Measurements from ENCODE around the gene EVI5L. TPM values are rescaled to one million over a fixed set of nuclear protein-coding genes. Genes with fewer than 3 reads are reported as not detected.
A peak's percentile ranks its signal among the peaks of the same experiment; 100 is the strongest.

The EVI5L gene
- total and polyA plus RNA-seq, 2 of the 13 experiments (the other 11 are each of a cell fraction or from before 2014, with no cell fraction given): 1.7 to 2.4 TPM

- TF ChIP-seq ZXDC (CRISPR knock-in tag; IDR thresholded peaks at IDR 0.05) (no peak), RCOR2 (CRISPR knock-in tag; IDR thresholded peaks at IDR 0.05) (peak; percentile 81), ZSCAN21 (CRISPR knock-in tag; IDR thresholded peaks at IDR 0.05; ENCODE audit: borderline replicate concordance) (no peak; the same call in 1 of the 2 replicates), HCFC1 (IDR thresholded peaks at IDR 0.05; ENCODE audit: low read depth, low read length) (no peak), DNMT1 (CRISPR knock-in tag; IDR thresholded peaks at IDR 0.05) (peak; percentile 87; the same call in 1 of the 2 replicates), PRDM4 (CRISPR knock-in tag; IDR thresholded peaks at IDR 0.05; ENCODE audit: borderline replicate concordance) (no peak), MIER2 (CRISPR knock-in tag; IDR thresholded peaks at IDR 0.05) (peak; percentile 75), RFX3 (CRISPR knock-in tag; IDR thresholded peaks at IDR 0.05) (peak; percentile 75), ZNF709 (CRISPR knock-in tag; IDR thresholded peaks at IDR 0.05) (peak; percentile 80; the same call in 1 of the 2 replicates)
- TF ChIP-seq, protein P1, sequence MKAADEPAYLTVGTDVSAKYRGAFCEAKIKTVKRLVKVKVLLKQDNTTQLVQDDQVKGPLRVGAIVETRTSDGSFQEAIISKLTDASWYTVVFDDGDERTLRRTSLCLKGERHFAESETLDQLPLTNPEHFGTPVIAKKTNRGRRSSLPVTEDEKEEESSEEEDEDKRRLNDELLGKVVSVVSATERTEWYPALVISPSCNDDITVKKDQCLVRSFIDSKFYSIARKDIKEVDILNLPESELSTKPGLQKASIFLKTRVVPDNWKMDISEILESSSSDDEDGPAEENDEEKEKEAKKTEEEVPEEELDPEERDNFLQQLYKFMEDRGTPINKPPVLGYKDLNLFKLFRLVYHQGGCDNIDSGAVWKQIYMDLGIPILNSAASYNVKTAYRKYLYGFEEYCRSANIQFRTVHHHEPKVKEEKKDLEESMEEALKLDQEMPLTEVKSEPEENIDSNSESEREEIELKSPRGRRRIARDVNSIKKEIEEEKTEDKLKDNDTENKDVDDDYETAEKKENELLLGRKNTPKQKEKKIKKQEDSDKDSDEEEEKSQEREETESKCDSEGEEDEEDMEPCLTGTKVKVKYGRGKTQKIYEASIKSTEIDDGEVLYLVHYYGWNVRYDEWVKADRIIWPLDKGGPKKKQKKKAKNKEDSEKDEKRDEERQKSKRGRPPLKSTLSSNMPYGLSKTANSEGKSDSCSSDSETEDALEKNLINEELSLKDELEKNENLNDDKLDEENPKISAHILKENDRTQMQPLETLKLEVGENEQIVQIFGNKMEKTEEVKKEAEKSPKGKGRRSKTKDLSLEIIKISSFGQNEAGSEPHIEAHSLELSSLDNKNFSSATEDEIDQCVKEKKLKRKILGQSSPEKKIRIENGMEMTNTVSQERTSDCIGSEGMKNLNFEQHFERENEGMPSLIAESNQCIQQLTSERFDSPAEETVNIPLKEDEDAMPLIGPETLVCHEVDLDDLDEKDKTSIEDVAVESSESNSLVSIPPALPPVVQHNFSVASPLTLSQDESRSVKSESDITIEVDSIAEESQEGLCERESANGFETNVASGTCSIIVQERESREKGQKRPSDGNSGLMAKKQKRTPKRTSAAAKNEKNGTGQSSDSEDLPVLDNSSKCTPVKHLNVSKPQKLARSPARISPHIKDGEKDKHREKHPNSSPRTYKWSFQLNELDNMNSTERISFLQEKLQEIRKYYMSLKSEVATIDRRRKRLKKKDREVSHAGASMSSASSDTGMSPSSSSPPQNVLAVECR (CRISPR knock-in tag; IDR thresholded peaks at IDR 0.05; ENCODE audit: borderline replicate concordance): peak; percentile 97
- TF ChIP-seq, protein P2, sequence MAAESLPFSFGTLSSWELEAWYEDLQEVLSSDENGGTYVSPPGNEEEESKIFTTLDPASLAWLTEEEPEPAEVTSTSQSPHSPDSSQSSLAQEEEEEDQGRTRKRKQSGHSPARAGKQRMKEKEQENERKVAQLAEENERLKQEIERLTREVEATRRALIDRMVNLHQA (CRISPR knock-in tag; IDR thresholded peaks at IDR 0.05): no peak; the same call in 1 of the 2 replicates
- TF ChIP-seq, protein P3, sequence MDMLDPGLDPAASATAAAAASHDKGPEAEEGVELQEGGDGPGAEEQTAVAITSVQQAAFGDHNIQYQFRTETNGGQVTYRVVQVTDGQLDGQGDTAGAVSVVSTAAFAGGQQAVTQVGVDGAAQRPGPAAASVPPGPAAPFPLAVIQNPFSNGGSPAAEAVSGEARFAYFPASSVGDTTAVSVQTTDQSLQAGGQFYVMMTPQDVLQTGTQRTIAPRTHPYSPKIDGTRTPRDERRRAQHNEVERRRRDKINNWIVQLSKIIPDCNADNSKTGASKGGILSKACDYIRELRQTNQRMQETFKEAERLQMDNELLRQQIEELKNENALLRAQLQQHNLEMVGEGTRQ (IDR thresholded peaks at IDR 0.05; ENCODE audit: low read depth, low read length): no peak
- TF ChIP-seq, protein P3 (CRISPR knock-in tag; IDR thresholded peaks at IDR 0.05; ENCODE audit: borderline replicate concordance): no peak; the same call in 1 of the 2 replicates
These were observed 23.1 kb downstream of the EVI5L start (continued) for GRCh38 chr19:7852851-7853769.
